H1 (cell line): ENCODE results near the gene IL21. TPM values are rescaled to one million over a fixed set of nuclear protein-coding genes. Genes with fewer than 3 reads are reported as not detected.

Source experiments
- CTCF ChIA-PET: fragments of 300-600 bp; sonication (Branson Sonifier 250); formaldehyde crosslinking; loops from one replicate; lab custom pipeline; 2021; ENCODE audit not compliant: partially characterized antibody; lab: Charles Lee
- POLR2A ChIA-PET: fragments of 300-600 bp; sonication (Branson Sonifier 250); formaldehyde crosslinking; loops from one replicate; lab custom pipeline; 2021; ENCODE audit warnings: inconsistent platforms; ENCODE audit not compliant: partially characterized antibody; lab: Charles Lee
- DNase-seq, 2 experiments: peaks; one replicate each; pipeline versions ENCODE4 v3.0.0 to v3.0.0-alpha.2; 2010 to 2022; ENCODE audit warnings: low spot score in 2 of 2, low read depth in 1 of 2, mixed read lengths in 1 of 2
- FAIRE-seq: peaks from 2 replicates; lab custom pipeline; 2011; peaks lifted over from hg19 to GRCh38; lab: Jason Lieb, UNC
- H2AFZ ChIP-seq: 2 replicates; pipeline ENCODE4 v1.8.1; 2012; ENCODE audit warnings: low read length, inconsistent platforms
- H2AK5ac ChIP-seq: 2 replicates; pipeline ENCODE4 v1.6.1; 2013; ENCODE audit warnings: low read depth, low read length
- H2BK120ac ChIP-seq: replicated peaks from 2 replicates; pipeline ENCODE3; 2013; ENCODE audit warnings: low read depth, low read length, inconsistent platforms
- H2BK12ac ChIP-seq: 2 replicates; pipeline ENCODE4 v1.6.1; 2013; ENCODE audit warnings: low read depth, low read length
- H2BK15ac ChIP-seq: 2 replicates; pipeline ENCODE4 v1.6.1; 2013; ENCODE audit warnings: low read length
- H2BK20ac ChIP-seq: 2 replicates; pipeline ENCODE4 v1.6.1; 2013; ENCODE audit warnings: low read length
- H2BK5ac ChIP-seq: 2 replicates; pipeline ENCODE4 v1.6.1; 2013; ENCODE audit warnings: low read depth, low read length
- H3K14ac ChIP-seq: 2 replicates; pipeline ENCODE4 v1.6.1; 2013; ENCODE audit warnings: inconsistent platforms; ENCODE audit not compliant: insufficient read length
- H3K18ac ChIP-seq: 2 replicates; pipeline ENCODE4 v1.6.1; 2013; ENCODE audit warnings: low read length; ENCODE audit errors: extremely low read depth
- H3K23ac ChIP-seq: 2 replicates; pipeline ENCODE4 v1.6.1; 2013; ENCODE audit warnings: inconsistent platforms; ENCODE audit not compliant: insufficient read length
- H3K23me2 ChIP-seq: 2 replicates; pipeline ENCODE4 v1.6.1; 2013; ENCODE audit warnings: low read depth, low read length
- H3K27ac ChIP-seq: 2 replicates; pipeline ENCODE4 v1.6.1; 2011; ENCODE audit warnings: low read depth, low read length, inconsistent platforms
- H3K27me3 ChIP-seq, 4 experiments: replicated peaks in 1 of 4; 1 replicate in 1 of 4; 2 replicates in 3 of 4; pipeline versions ENCODE4 v1.6.1 to v1.8.1; 2011 to 2013; ENCODE audit warnings: low read length in 3 of 4, mild to moderate bottlenecking in 3 of 4, inconsistent platforms in 2 of 4, mixed read lengths in 2 of 4, moderate library complexity in 1 of 4; ENCODE audit not compliant: control insufficient read depth in 3 of 4, insufficient read depth in 3 of 4; ENCODE audit errors: extremely low read depth in 1 of 4
- H3K36me3 ChIP-seq, 4 experiments: 2 replicates each; pipeline versions ENCODE4 v1.6.1 to v1.8.1; 2011 to 2013; ENCODE audit warnings: mild to moderate bottlenecking in 4 of 4, low read length in 3 of 4, moderate library complexity in 2 of 4, control low read depth in 1 of 4, inconsistent platforms in 1 of 4; ENCODE audit not compliant: insufficient read depth in 4 of 4, control insufficient read depth in 2 of 4
- H3K4ac ChIP-seq: replicated peaks from 2 replicates; pipeline ENCODE3; 2013; ENCODE audit warnings: low read length, low read depth, mixed read lengths, inconsistent platforms; ENCODE audit not compliant: insufficient read length
- H3K4me1 ChIP-seq, 4 experiments: replicated peaks in 1 of 4; 1 replicate in 1 of 4; 2 replicates in 3 of 4; pipeline versions ENCODE4 v1.6.1 to v1.8.1; 2011 to 2013; ENCODE audit warnings: low read length in 3 of 4, inconsistent platforms in 2 of 4, mixed read lengths in 1 of 4; ENCODE audit not compliant: insufficient read depth in 4 of 4, control insufficient read depth in 3 of 4
- H3K4me2 ChIP-seq, 2 experiments: 2 replicates each; pipeline versions ENCODE4 v1.6.1 to v1.8.1; 2011 to 2013; ENCODE audit warnings: low read depth in 2 of 2, low read length in 2 of 2, control low read depth in 1 of 2, inconsistent platforms in 1 of 2, mild to moderate bottlenecking in 1 of 2; ENCODE audit not compliant: insufficient read depth in 1 of 2
- H3K4me3 ChIP-seq, 4 experiments: fragments of 200-600, 300-600 bp in 1 of 4; sonication (generic), shearing (Covaris generic), sonication (Bioruptor Twin) in 1 of 4; 2 replicates each; pipeline versions ENCODE4 v1.5.1 to v1.8.1; 2011 to 2016; ENCODE audit warnings: low read length in 4 of 4, low read depth in 3 of 4, control low read depth in 2 of 4, inconsistent platforms in 2 of 4, mild to moderate bottlenecking in 2 of 4, mixed read lengths in 1 of 4, moderate library complexity in 1 of 4; ENCODE audit not compliant: insufficient read depth in 2 of 4; ENCODE audit errors: extremely low read depth in 1 of 4
- H3K56ac ChIP-seq: replicated peaks from 2 replicates; pipeline ENCODE3; 2013; ENCODE audit warnings: low read depth, mild to moderate bottlenecking, mixed read lengths, low read length, inconsistent platforms; ENCODE audit not compliant: insufficient read length
- H3K79me1 ChIP-seq: 2 replicates; pipeline ENCODE4 v1.6.1; 2013; ENCODE audit warnings: low read depth, low read length, control low read depth
- H3K79me2 ChIP-seq, 2 experiments: 2 replicates each; pipeline versions ENCODE4 v1.6.1 to v1.8.1; 2012 to 2013; ENCODE audit warnings: low read length in 2 of 2, mild to moderate bottlenecking in 2 of 2, inconsistent platforms in 1 of 2; ENCODE audit not compliant: insufficient read depth in 2 of 2, control insufficient read depth in 1 of 2
- H3K9ac ChIP-seq, 4 experiments: replicated peaks in 1 of 4; 1 replicate in 1 of 4; 2 replicates in 3 of 4; pipeline versions ENCODE4 v1.6.1 to v1.8.1; 2011 to 2013; ENCODE audit warnings: low read depth in 3 of 4, low read length in 3 of 4, control low read depth in 2 of 4, mild to moderate bottlenecking in 2 of 4, moderate library complexity in 2 of 4, inconsistent platforms in 1 of 4; ENCODE audit errors: extremely low read depth in 1 of 4
- H3K9me3 ChIP-seq, 2 experiments: 2 replicates each; pipeline versions ENCODE4 v1.6.1 to v1.8.1; 2012 to 2013; ENCODE audit warnings: mild to moderate bottlenecking in 2 of 2, moderate library complexity in 2 of 2, control low read depth in 1 of 2, inconsistent platforms in 1 of 2, low read depth in 1 of 2, low read length in 1 of 2, mixed read lengths in 1 of 2; ENCODE audit not compliant: insufficient read depth in 2 of 2
- H4K20me1 ChIP-seq, 2 experiments: replicated peaks in 1 of 2; 2 replicates each; pipeline versions ENCODE3 to v1.8.1; 2011 to 2013; ENCODE audit warnings: inconsistent platforms in 2 of 2, low read length in 2 of 2, mild to moderate bottlenecking in 1 of 2; ENCODE audit not compliant: insufficient read depth in 2 of 2, control insufficient read depth in 1 of 2
- H4K5ac ChIP-seq: 2 replicates; pipeline ENCODE4 v1.6.1; 2013; ENCODE audit warnings: low read length, low read depth, mixed read lengths, inconsistent platforms; ENCODE audit not compliant: insufficient read length
- H4K8ac ChIP-seq: 2 replicates; pipeline ENCODE4 v1.8.0; 2013; ENCODE audit warnings: mild to moderate bottlenecking, moderate library complexity, low read length, inconsistent platforms; ENCODE audit not compliant: insufficient read depth; ENCODE audit errors: extremely low read depth
- H4K91ac ChIP-seq: replicated peaks from 2 replicates; pipeline ENCODE3; 2013; ENCODE audit warnings: low read length, mixed read lengths, inconsistent platforms; ENCODE audit not compliant: insufficient read length
- CTBP2 ChIP-seq: IDR thresholded peaks from 2 replicates; pipeline ENCODE4 v1.7.0; 2011; ENCODE audit warnings: borderline replicate concordance, mild to moderate bottlenecking, moderate library complexity, mixed read lengths, low read length; ENCODE audit not compliant: insufficient read depth, insufficient read length
- EZH2 ChIP-seq: fragments of 200-600 bp; sonication (generic); IDR thresholded peaks from 2 replicates; pipeline ENCODE4 v1.7.1; 2012; ENCODE audit warnings: low read depth, mild to moderate bottlenecking, moderate library complexity, low read length, inconsistent platforms; ENCODE audit not compliant: severe bottlenecking
- RFX5 ChIP-seq: IDR thresholded peaks from 2 replicates; pipeline ENCODE4 v1.6.1; 2011; ENCODE audit warnings: low read depth, low read length, improper control_type of control experiment, borderline replicate concordance
- RNF2 ChIP-seq: fragments of 200-900, 300-1000 bp; sonication (generic); IDR thresholded peaks from 2 replicates; pipeline ENCODE4 v1.7.1; 2016; ENCODE audit warnings: borderline replicate concordance, low read depth, mild to moderate bottlenecking, antibody characterized with exemption, low read length; ENCODE audit not compliant: poor library complexity, severe bottlenecking; ENCODE audit errors: missing control alignments
- WGBS, 2 experiments: shearing (Covaris generic) in 1 of 2; methylation state at CpG; one replicate each; pipeline versions ENCODE4 v1.1.6 to v1.1.7; 2013 to 2015; ENCODE audit warnings: low lambda C conversion rate in 2 of 2, mixed read lengths in 2 of 2, inconsistent platforms in 1 of 2, low coverage in 1 of 2, missing lambda C conversion rate in 1 of 2; ENCODE audit not compliant: insufficient replicate concordance in 2 of 2, insufficient coverage in 1 of 2, insufficient read length in 1 of 2; ENCODE audit errors: extremely low coverage in 1 of 2, missing lambda C conversion rate in 1 of 2; 5-methylcytosine and 5-hydroxymethylcytosine counted together
- polyA plus RNA-seq, 7 experiments: library from polyadenylated mRNA; depleted of rRNA in 3 of 7; stranded (reverse) in 5 of 7; unstranded in 2 of 7; fragments of >200 nt in 5 of 7; fragments of 200-250 nt in 2 of 7; gene quantifications; 1 replicate in 5 of 7; 2 replicates in 1 of 7; 4 replicates in 1 of 7; pipeline versions ENCODE4 v1.2.1 to v1.2.3, GENCODE V29; 2011 to 2013; ENCODE audit warnings: missing spikeins in 2 of 7, mixed read lengths in 2 of 7
- total RNA-seq: library from RNA; stranded (reverse); fragmentation: NEBNext Ultra II Directional; extraction: Animal tissue kit (Norgen Biotek cat#: 25700); gene quantifications from 2 replicates; pipeline ENCODE4 v1.2.1, GENCODE V29; 2021
- TF ChIP-seq, protein P1 (sequence below): IDR thresholded peaks from 2 replicates; pipeline ENCODE4 v1.6.1; 2012; ENCODE audit warnings: inconsistent platforms

The IL21 gene
- total and polyA plus RNA-seq, 2 of the 8 experiments (the other 6 are each of a cell fraction or from before 2014, with no cell fraction given): not detected

DNA sequence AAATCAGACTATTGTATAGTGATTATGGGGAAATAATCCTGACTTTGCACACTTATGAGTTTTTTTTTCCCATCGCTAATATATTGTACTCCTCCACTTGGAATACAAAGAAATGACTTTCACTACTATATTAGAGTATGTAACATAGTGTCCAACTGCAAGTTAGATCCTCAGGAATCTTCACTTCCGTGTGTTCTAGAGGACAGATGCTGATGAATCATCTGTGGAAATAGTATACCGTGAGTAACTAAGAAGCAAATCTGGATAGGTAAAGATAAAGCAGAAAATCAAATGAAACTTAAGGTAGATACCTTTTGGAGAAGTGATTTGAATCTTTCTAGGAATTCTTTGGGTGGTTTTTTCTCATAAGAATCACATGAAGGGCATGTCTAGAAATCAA is 8.3 kb downstream of the IL21 start:
- FAIRE-seq (no peak), DNase-seq (no peak)
- Histone ChIP-seq H3K9ac (no peak overlapping the region), H2BK120ac (no peak overlapping the region), H3K36me3 (no peaks in the 10 kb centered on the region), H3K4me3 (no peak overlapping the region), H3K79me1 (no peaks in the 10 kb centered on the region), H3K27ac (no peak overlapping the region), H2BK12ac (no peak overlapping the region), H4K8ac (no peak overlapping the region), H3K18ac (no peak overlapping the region), H2AK5ac (no peak overlapping the region), H3K23ac (no peak overlapping the region), H4K20me1 (no peaks in the 10 kb centered on the region), H3K23me2 (no peaks in the 10 kb centered on the region), H3K14ac (no peak overlapping the region), H3K9me3 (no peaks in the 10 kb centered on the region), H2BK15ac (no peak overlapping the region), H3K79me2 (no peaks in the 10 kb centered on the region), H3K4ac (no peak overlapping the region), H2BK5ac (no peak overlapping the region), H2BK20ac (no peak overlapping the region), H3K27me3 (no peaks in the 10 kb centered on the region), H2AFZ (no peak overlapping the region), H3K56ac (no peak overlapping the region), H4K91ac (no peak overlapping the region), H3K4me2 (no peak overlapping the region), H4K5ac (no peak overlapping the region), H3K4me1 (peaks cover 0 to 2% (median under 1%) of the 10 kb centered on the region in 4 experiments; a peak in 1 of 7 replicates)
- ChIA-PET POLR2A (no interaction called here), CTCF (interaction anchor here (0.9 to 2.0 kb wide), 3 partner anchors 10 to 712 kb away, joined by 3 to 10 read pairs (median 3); no protein-coding TSS in a partner anchor)
- WGBS, 2 experiments: 95% methylated on average over 3 of the region's 3 CpGs; no CpG with 5 or more reads in 1 of the 2 experiments
- TF ChIP-seq RNF2: no peak
- no peak for TF ChIP-seq CTBP2
- no peak for TF ChIP-seq RFX5
- TF ChIP-seq EZH2: no peak
- TF ChIP-seq, protein P1, sequence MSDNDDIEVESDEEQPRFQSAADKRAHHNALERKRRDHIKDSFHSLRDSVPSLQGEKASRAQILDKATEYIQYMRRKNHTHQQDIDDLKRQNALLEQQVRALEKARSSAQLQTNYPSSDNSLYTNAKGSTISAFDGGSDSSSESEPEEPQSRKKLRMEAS: no peak
